A549 treated with CORT108297 at 1 μM for 4 hours (cell line): ENCODE data around the gene SLC17A3. TPM values are rescaled to one million over a fixed set of nuclear protein-coding genes. Genes with fewer than 3 reads are reported as not detected.

ENCODE experiments used
- total RNA-seq: library from RNA; stranded (reverse); fragments of 200-300 nt; extraction: Qiagen RNA extraction; gene quantifications from 5 replicates; pipeline ENCODE4 v1.2.3, GENCODE V29; 2022

The SLC17A3 gene, protein sequence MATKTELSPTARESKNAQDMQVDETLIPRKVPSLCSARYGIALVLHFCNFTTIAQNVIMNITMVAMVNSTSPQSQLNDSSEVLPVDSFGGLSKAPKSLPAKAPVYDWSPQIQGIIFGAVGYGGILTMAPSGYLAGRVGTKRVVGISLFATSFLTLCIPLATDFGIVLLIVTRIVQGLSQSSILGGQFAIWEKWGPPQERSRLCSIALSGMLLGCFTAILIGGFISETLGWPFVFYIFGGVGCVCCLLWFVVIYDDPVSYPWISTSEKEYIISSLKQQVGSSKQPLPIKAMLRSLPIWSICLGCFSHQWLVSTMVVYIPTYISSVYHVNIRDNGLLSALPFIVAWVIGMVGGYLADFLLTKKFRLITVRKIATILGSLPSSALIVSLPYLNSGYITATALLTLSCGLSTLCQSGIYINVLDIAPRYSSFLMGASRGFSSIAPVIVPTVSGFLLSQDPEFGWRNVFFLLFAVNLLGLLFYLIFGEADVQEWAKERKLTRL
- total RNA-seq, result 0.86 to 1.2 TPM (median 0.99 TPM) in 5 replicates

DNA sequence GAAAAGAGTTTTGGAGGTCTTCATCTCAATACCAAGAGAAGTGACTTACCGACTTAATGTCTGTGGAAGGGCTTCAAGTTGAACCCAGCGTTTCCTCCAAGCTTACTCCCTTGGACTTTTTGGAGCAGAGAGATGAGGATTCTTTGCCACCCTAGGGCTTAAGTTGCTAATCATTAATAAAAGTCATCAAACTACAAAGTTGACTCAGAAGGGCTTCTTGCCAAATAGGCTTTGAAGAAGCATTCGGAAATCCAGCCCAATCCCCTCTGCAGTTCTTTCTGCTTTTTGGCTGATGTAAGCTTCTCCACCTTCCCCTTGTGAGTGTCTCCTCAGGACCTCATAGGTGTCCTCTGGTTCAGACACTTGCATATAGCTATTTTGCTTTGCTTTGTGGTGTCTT is at the start of gene SLC17A3:
Gene SLC17A3 (minus strand): TSS at position 126 of the 400 bp plus-strand sequence. CDS start 5,856 bp downstream, outside the sequence.

GRCh38 chr6:25831532-25832306 is 42.3 kb downstream of the SLC17A3 start, which contains the start of gene SLC17A1:
SLC17A1 (minus strand) TSS chr6:25832052; CDS start chr6:25830557, 1,495 bp downstream.

Other genes with a start within 250 kb of the SLC17A3 start
- gene SCGN, start 222.0 kb downstream of the SLC17A3 start, total RNA-seq, result 0.14 to 0.34 TPM (median 0.21 TPM) in 5 replicates
- gene SLC17A4, start 119.5 kb downstream of the SLC17A3 start, total RNA-seq, result not detected in 5 replicates
- 0.10 TPM in 1 of 5 replicates, not detected in the others for gene SLC17A1, start 42.2 kb downstream of the SLC17A3 start, total RNA-seq
- gene SLC17A2, start 56.4 kb upstream of the SLC17A3 start, total RNA-seq, result not detected in 5 replicates
- 1.7 to 1.9 TPM (median 1.7 TPM) in 5 replicates for gene TRIM38, start 88.6 kb upstream of the SLC17A3 start, total RNA-seq
- gene HFE, start 213.2 kb upstream of the SLC17A3 start, total RNA-seq, result 8.8 to 14.2 TPM (median 12.5 TPM) in 5 replicates